Astrocyte (in vitro differentiated cells and primary cell): ENCODE data around the gene KBTBD13.

Source experiments
- CTCF ChIP-seq: IDR thresholded peaks from 2 replicates; pipeline ENCODE4 v1.5.1; 2011; ENCODE audit warnings: low read depth, mild to moderate bottlenecking, inconsistent platforms, low read length, moderate library complexity; ENCODE audit not compliant: insufficient read depth
- EZH2 ChIP-seq: IDR thresholded peaks from 2 replicates; pipeline ENCODE4 v1.6.1; 2012; ENCODE audit warnings: mild to moderate bottlenecking, low read length, inconsistent platforms; ENCODE audit not compliant: insufficient read depth

- TF ChIP-seq CTCF = no peak
- TF ChIP-seq EZH2 = no peak
These were observed 39.2 kb upstream of the KBTBD13 start for GRCh38 chr15:65037309-65037708.
